Measurements from ENCODE around the gene SRPRA. TPM values are rescaled to one million over a fixed set of nuclear protein-coding genes. Genes with fewer than 3 reads are reported as not detected.
A peak's percentile ranks its signal among the peaks of the same experiment; 100 is the strongest.

Gene SRPRA
- total RNA-seq, 1 donor from 2014 or later, result 68.6 TPM

GRCh38 chr11:126293726-126294125 lies 25.0 kb upstream of the SRPRA start:
- intact Hi-C loops (cut with micrococcal nuclease), result no loop called here
- DNase-seq, result no peak
- no peak for ATAC-seq

- intact Hi-C loops (cut with micrococcal nuclease), result no loop called here
- no peak for DNase-seq
- no peak for ATAC-seq
These were observed 22.2 kb upstream of the SRPRA start for GRCh38 chr11:126290887-126291286.

- no peak for ATAC-seq
- DNase-seq, result no peak
- intact Hi-C loops (cut with micrococcal nuclease), result no loop called here
These were observed 19.5 kb upstream of the SRPRA start for GRCh38 chr11:126288237-126288636.

GRCh38 chr11:126284829-126285228 lies 16.1 kb upstream of the SRPRA start:
- DNase-seq, result no peak
- intact Hi-C loops (cut with micrococcal nuclease), result no loop called here
- ATAC-seq, result no peak

GRCh38 chr11:126282736-126283591 lies 14.3 kb upstream of the SRPRA start, which contains the start of gene TIRAP:
TIRAP (plus strand) TSS chr11:126283093; CDS start chr11:126290895, 7,802 bp downstream.
- intact Hi-C loops (cut with micrococcal nuclease), result no loop called here
- DNase-seq (peak; percentile 88), ATAC-seq (peak; percentile 95)

GRCh38 chr11:126282361-126282735 lies 13.7 kb upstream of the SRPRA start:
- peak; percentile 74 for DNase-seq
- intact Hi-C loops (cut with micrococcal nuclease), result no loop called here
- peak; percentile 84 for ATAC-seq

GRCh38 chr11:126281666-126282175 lies 13.0 kb upstream of the SRPRA start:
- DNase-seq (no peak), ATAC-seq (no peak)
- intact Hi-C loops (cut with micrococcal nuclease), result no loop called here

GRCh38 chr11:126281245-126281644 lies 12.6 kb upstream of the SRPRA start:
- ATAC-seq (no peak), DNase-seq (no peak)
- intact Hi-C loops (cut with micrococcal nuclease), result no loop called here

- DNase-seq, result no peak
- no peak for ATAC-seq
- intact Hi-C loops (cut with micrococcal nuclease), result no loop called here
These were observed 11.9 kb upstream of the SRPRA start for GRCh38 chr11:126280595-126280994.

- ATAC-seq (no peak), DNase-seq (no peak)
- intact Hi-C loops (cut with micrococcal nuclease), result no loop called here
These were observed 10.5 kb upstream of the SRPRA start for GRCh38 chr11:126279191-126279590.

- DNase-seq (no peak), ATAC-seq (no peak)
- intact Hi-C loops (cut with micrococcal nuclease), result no loop called here
These were observed 9.1 kb upstream of the SRPRA start for GRCh38 chr11:126277780-126278179.

GRCh38 chr11:126277322-126277721 lies 8.6 kb upstream of the SRPRA start:
- DNase-seq (no peak), ATAC-seq (no peak)
- intact Hi-C loops (cut with micrococcal nuclease), result no loop called here

- ATAC-seq (peak; percentile 29), DNase-seq (no peak)
- intact Hi-C loops (cut with micrococcal nuclease), result loop anchor here (10.0 kb wide), 1 partner anchor 54 kb away; the partner anchor contains the start of genes FAM118B and RPUSD4
These were observed 361 bp downstream of the SRPRA start for GRCh38 chr11:126268361-126268707.

GRCh38 chr11:126267650-126268049 lies 1.0 kb downstream of the SRPRA start:
- DNase-seq (no peak), ATAC-seq (no peak)
- intact Hi-C loops (cut with micrococcal nuclease), result loop anchor here (10.0 kb wide), 1 partner anchor 53 kb away; the partner anchor contains the start of genes FAM118B and RPUSD4

GRCh38 chr11:126265811-126266210 lies 2.9 kb downstream of the SRPRA start:
- intact Hi-C loops (cut with micrococcal nuclease), result loop anchor here (10.0 kb wide), 1 partner anchor 51 kb away; the partner anchor contains the start of genes FAM118B and RPUSD4
- no peak for DNase-seq
- ATAC-seq, result no peak

GRCh38 chr11:126263489-126263888 lies 5.2 kb downstream of the SRPRA start:
- no peak for ATAC-seq
- intact Hi-C loops (cut with micrococcal nuclease), result loop anchor here (10.0 kb wide), 1 partner anchor 49 kb away; the partner anchor contains the start of genes FAM118B and RPUSD4
- DNase-seq, result no peak

GRCh38 chr11:126262216-126262615 lies 6.5 kb downstream of the SRPRA start:
- no peak for ATAC-seq
- intact Hi-C loops (cut with micrococcal nuclease), result loop anchor here (10.0 kb wide), 1 partner anchor 47 kb away; the partner anchor contains the start of genes FAM118B and RPUSD4

GRCh38 chr11:126257764-126258163 lies 10.9 kb downstream of the SRPRA start:
- no peak for ATAC-seq
- intact Hi-C loops (cut with micrococcal nuclease), result no loop called here
- DNase-seq, result no peak

More at GRCh38 chr11:126262216-126262615, 6.5 kb downstream of the SRPRA start:
- DNase-seq, result no peak

- no peak for ATAC-seq
- intact Hi-C loops (cut with micrococcal nuclease), result no loop called here
- DNase-seq, result no peak
These were observed 11.6 kb downstream of the SRPRA start for GRCh38 chr11:126257144-126257543.

- ATAC-seq (no peak), DNase-seq (no peak)
- intact Hi-C loops (cut with micrococcal nuclease), result no loop called here
These were observed 12.5 kb downstream of the SRPRA start for GRCh38 chr11:126256216-126256615.

Measured in left ventricle myocardium superior (tissue), 1 donor.